Neuron (in vitro differentiated cells): Measurements from ENCODE around the gene CLECL1.
"Not testable (repeated sequence)": the region's sequence is repeated elsewhere in the genome, so short reads cannot be mapped to it uniquely, and the experiment has no call there.

Experiments
- H2AFZ ChIP-seq: one replicate; pipeline ENCODE4 v1.6.1; 2013; ENCODE audit warnings: low read depth, mild to moderate bottlenecking, inconsistent platforms, low read length, moderate library complexity
- H3K27me3 ChIP-seq: one replicate; pipeline ENCODE4 v1.6.1; 2013; ENCODE audit warnings: low read length; ENCODE audit not compliant: insufficient read depth
- H3K36me3 ChIP-seq: one replicate; pipeline ENCODE4 v1.6.1; 2013; ENCODE audit warnings: low read length; ENCODE audit not compliant: insufficient read depth
- H3K4me1 ChIP-seq: one replicate; pipeline ENCODE4 v1.6.1; 2013; ENCODE audit warnings: low read length; ENCODE audit not compliant: insufficient read depth
- H3K4me3 ChIP-seq: 2 replicates; pipeline ENCODE4 v1.5.1; 2013; ENCODE audit warnings: mild to moderate bottlenecking, low read length, moderate library complexity
- H3K9me3 ChIP-seq: one replicate; pipeline ENCODE4 v1.6.1; 2013; ENCODE audit warnings: low read length

Gene CLECL1

GRCh38 chr12:9742661-9743060 lies 9.8 kb upstream of the CLECL1 start:
- no peak overlapping the region for H3K4me3 ChIP-seq
- H3K4me1 ChIP-seq: no peaks in the 10 kb centered on the region
- H2AFZ ChIP-seq: no peak overlapping the region
- H3K27me3 ChIP-seq: no peaks in the 10 kb centered on the region
- H3K36me3 ChIP-seq: no peaks in the 10 kb centered on the region
- no peaks in the 10 kb centered on the region for H3K9me3 ChIP-seq

- H3K36me3 ChIP-seq: no peaks in the 10 kb centered on the region
- H3K27me3 ChIP-seq: no peaks in the 10 kb centered on the region
- no peak overlapping the region for H2AFZ ChIP-seq
- no peak overlapping the region for H3K4me3 ChIP-seq
- no peaks in the 10 kb centered on the region for H3K4me1 ChIP-seq
- H3K9me3 ChIP-seq: no peaks in the 10 kb centered on the region
Measured at GRCh38 chr12:9741726-9742125, 8.8 kb upstream of the CLECL1 start.

GRCh38 chr12:9740106-9740750 lies 7.3 kb upstream of the CLECL1 start:
- no peak overlapping the region for H3K4me3 ChIP-seq
- no peaks in the 10 kb centered on the region for H3K9me3 ChIP-seq

GRCh38 chr12:9739404-9740105 lies 6.7 kb upstream of the CLECL1 start:
- H3K4me1 ChIP-seq, H3K27me3 ChIP-seq, H2AFZ ChIP-seq, H3K9me3 ChIP-seq, H3K36me3 ChIP-seq, H3K4me3 ChIP-seq: not testable (repeated sequence)

More at GRCh38 chr12:9740106-9740750, 7.3 kb upstream of the CLECL1 start:
- H3K4me1 ChIP-seq: no peaks in the 10 kb centered on the region
- no peak overlapping the region for H2AFZ ChIP-seq
- H3K36me3 ChIP-seq: no peaks in the 10 kb centered on the region
- H3K27me3 ChIP-seq: no peaks in the 10 kb centered on the region

GRCh38 chr12:9738905-9739304 lies 6.0 kb upstream of the CLECL1 start:
- not testable (repeated sequence) for H3K4me3 ChIP-seq, H3K27me3 ChIP-seq, H3K9me3 ChIP-seq, H2AFZ ChIP-seq, H3K36me3 ChIP-seq, H3K4me1 ChIP-seq

- no peaks in the 10 kb centered on the region for H3K4me1 ChIP-seq
- no peak overlapping the region for H3K4me3 ChIP-seq
- H2AFZ ChIP-seq: no peak overlapping the region
- no peaks in the 10 kb centered on the region for H3K9me3 ChIP-seq
- no peaks in the 10 kb centered on the region for H3K27me3 ChIP-seq
- H3K36me3 ChIP-seq: no peaks in the 10 kb centered on the region
Measured at GRCh38 chr12:9736936-9737705, 4.2 kb upstream of the CLECL1 start.

- H3K36me3 ChIP-seq: no peaks in the 10 kb centered on the region
- no peaks in the 10 kb centered on the region for H3K9me3 ChIP-seq
- H3K4me3 ChIP-seq: no peak overlapping the region
- H2AFZ ChIP-seq: no peak overlapping the region
- no peaks in the 10 kb centered on the region for H3K4me1 ChIP-seq
- no peaks in the 10 kb centered on the region for H3K27me3 ChIP-seq
Measured at GRCh38 chr12:9735601-9736000, 2.7 kb upstream of the CLECL1 start.

- no peak overlapping the region for H3K4me3 ChIP-seq
- H3K27me3 ChIP-seq: no peaks in the 10 kb centered on the region
- H2AFZ ChIP-seq: no peak overlapping the region
- H3K36me3 ChIP-seq: no peaks in the 10 kb centered on the region
- H3K4me1 ChIP-seq: no peaks in the 10 kb centered on the region
- no peaks in the 10 kb centered on the region for H3K9me3 ChIP-seq
Measured at GRCh38 chr12:9731797-9732196, 1.1 kb downstream of the CLECL1 start.

GRCh38 chr12:9731393-9731792 lies 1.5 kb downstream of the CLECL1 start:
- H2AFZ ChIP-seq: no peak overlapping the region
- no peak overlapping the region for H3K4me3 ChIP-seq
- H3K4me1 ChIP-seq: no peaks in the 10 kb centered on the region
- H3K36me3 ChIP-seq: no peaks in the 10 kb centered on the region
- H3K27me3 ChIP-seq: no peaks in the 10 kb centered on the region
- no peaks in the 10 kb centered on the region for H3K9me3 ChIP-seq

- Histone ChIP-seq H3K9me3 (no peaks in the 10 kb centered on the region), H3K36me3 (no peaks in the 10 kb centered on the region), H3K4me3 (no peak overlapping the region), H2AFZ (no peak overlapping the region), H3K4me1 (no peaks in the 10 kb centered on the region), H3K27me3 (no peaks in the 10 kb centered on the region)
Measured at GRCh38 chr12:9730591-9730990, 2.3 kb downstream of the CLECL1 start.

GRCh38 chr12:9730011-9730410 lies 2.9 kb downstream of the CLECL1 start:
- no peaks in the 10 kb centered on the region for H3K36me3 ChIP-seq

GRCh38 chr12:9729082-9729481 lies 3.8 kb downstream of the CLECL1 start:
- H3K9me3 ChIP-seq: no peaks in the 10 kb centered on the region
- H2AFZ ChIP-seq: no peak overlapping the region
- no peaks in the 10 kb centered on the region for H3K27me3 ChIP-seq
- no peaks in the 10 kb centered on the region for H3K4me1 ChIP-seq
- no peaks in the 10 kb centered on the region for H3K36me3 ChIP-seq
- H3K4me3 ChIP-seq: no peak overlapping the region

More at GRCh38 chr12:9730011-9730410, 2.9 kb downstream of the CLECL1 start:
- H3K4me1 ChIP-seq: no peaks in the 10 kb centered on the region
- H3K4me3 ChIP-seq: no peak overlapping the region
- H2AFZ ChIP-seq: no peak overlapping the region
- no peaks in the 10 kb centered on the region for H3K27me3 ChIP-seq
- no peaks in the 10 kb centered on the region for H3K9me3 ChIP-seq

- Histone ChIP-seq H3K9me3 (no peaks in the 10 kb centered on the region), H3K4me3 (no peak overlapping the region), H2AFZ (no peak overlapping the region), H3K27me3 (no peaks in the 10 kb centered on the region), H3K36me3 (no peaks in the 10 kb centered on the region), H3K4me1 (no peaks in the 10 kb centered on the region)
Measured at GRCh38 chr12:9727813-9728212, 5.1 kb downstream of the CLECL1 start.
